H9 (cell line): ENCODE results near the gene ZNRF1. TPM values are rescaled to one million over a fixed set of nuclear protein-coding genes. Genes with fewer than 3 reads are reported as not detected.
"Not testable (repeated sequence)": the region's sequence is repeated elsewhere in the genome, so short reads cannot be mapped to it uniquely, and the experiment has no call there.

Source experiments
- DNase-seq: peaks from one replicate; pipeline ENCODE4 v3.0.0-alpha.2; 2017
- H2AFZ ChIP-seq: one replicate; pipeline ENCODE4 v1.6.1; 2013; ENCODE audit warnings: mild to moderate bottlenecking, low read length, control low read depth, moderate library complexity
- H2AK5ac ChIP-seq: 2 replicates; pipeline ENCODE4 v1.6.1; 2013; ENCODE audit warnings: low read length, control low read depth, mixed read lengths; ENCODE audit not compliant: insufficient read length
- H2BK120ac ChIP-seq: one replicate; pipeline ENCODE4 v1.6.1; 2013; ENCODE audit warnings: low read depth, mild to moderate bottlenecking, low read length, control low read depth, inconsistent platforms; ENCODE audit not compliant: poor library complexity, severe bottlenecking
- H2BK12ac ChIP-seq: 2 replicates; pipeline ENCODE4 v1.6.1; 2013; ENCODE audit warnings: low read length, control low read depth, mixed read lengths, low read depth; ENCODE audit not compliant: insufficient read length
- H2BK15ac ChIP-seq: 2 replicates; pipeline ENCODE4 v1.6.1; 2013; ENCODE audit warnings: low read depth, low read length, control low read depth
- H2BK20ac ChIP-seq: one replicate; pipeline ENCODE4 v1.6.1; 2013; ENCODE audit warnings: low read depth, mild to moderate bottlenecking, low read length, control low read depth, inconsistent platforms; ENCODE audit not compliant: poor library complexity, severe bottlenecking
- H2BK5ac ChIP-seq: 2 replicates; pipeline ENCODE4 v1.6.1; 2013; ENCODE audit warnings: low read length, control low read depth, mixed read lengths; ENCODE audit not compliant: insufficient read length
- H3K14ac ChIP-seq: 2 replicates; pipeline ENCODE4 v1.6.1; 2013; ENCODE audit warnings: low read length, control low read depth; ENCODE audit not compliant: insufficient read depth
- H3K18ac ChIP-seq: 2 replicates; pipeline ENCODE4 v1.6.1; 2013; ENCODE audit warnings: low read depth, mild to moderate bottlenecking, mixed read lengths, low read length, control low read depth; ENCODE audit not compliant: insufficient read length
- H3K23ac ChIP-seq: 2 replicates; pipeline ENCODE4 v1.6.1; 2013; ENCODE audit warnings: low read length, control low read depth, mixed read lengths, low read depth; ENCODE audit not compliant: insufficient read length
- H3K23me2 ChIP-seq: 2 replicates; pipeline ENCODE4 v1.6.1; 2013; ENCODE audit warnings: low read depth, mild to moderate bottlenecking, mixed read lengths, low read length, control low read depth; ENCODE audit not compliant: insufficient read length, poor library complexity, severe bottlenecking
- H3K27ac ChIP-seq: 2 replicates; pipeline ENCODE4 v1.5.1; 2013; ENCODE audit warnings: low read length, control low read depth, mixed read lengths, low read depth; ENCODE audit not compliant: insufficient read length
- H3K27me3 ChIP-seq: 2 replicates; pipeline ENCODE4 v1.6.1; 2013; ENCODE audit warnings: low read length, control low read depth, inconsistent platforms; ENCODE audit not compliant: insufficient read depth
- H3K4ac ChIP-seq: 2 replicates; pipeline ENCODE4 v1.6.1; 2013; ENCODE audit warnings: low read depth, mild to moderate bottlenecking, control low read depth, inconsistent platforms, low read length, moderate library complexity
- H3K4me1 ChIP-seq: 2 replicates; pipeline ENCODE4 v1.6.1; 2013; ENCODE audit warnings: low read length, control low read depth, inconsistent platforms; ENCODE audit not compliant: insufficient read depth
- H3K4me2 ChIP-seq: 2 replicates; pipeline ENCODE4 v1.6.1; 2013; ENCODE audit warnings: low read length, control low read depth, mixed read lengths; ENCODE audit not compliant: insufficient read length, insufficient read depth
- H3K56ac ChIP-seq: 2 replicates; pipeline ENCODE4 v1.6.1; 2013; ENCODE audit warnings: low read depth, mild to moderate bottlenecking, mixed read lengths, low read length, control low read depth; ENCODE audit not compliant: insufficient read length
- H3K79me1 ChIP-seq: 2 replicates; pipeline ENCODE4 v1.6.1; 2013; ENCODE audit warnings: low read depth, mild to moderate bottlenecking, moderate library complexity, low read length, control low read depth, inconsistent platforms; ENCODE audit not compliant: insufficient read depth, poor library complexity, severe bottlenecking
- H3K79me2 ChIP-seq: 2 replicates; pipeline ENCODE4 v1.6.1; 2013; ENCODE audit warnings: low read length, control low read depth, inconsistent platforms; ENCODE audit not compliant: insufficient read depth
- H3K9ac ChIP-seq: 2 replicates; pipeline ENCODE4 v1.6.1; 2013; ENCODE audit warnings: low read length, control low read depth, mixed read lengths; ENCODE audit not compliant: insufficient read length; ENCODE audit errors: extremely low read depth
- H3K9me3 ChIP-seq: one replicate; pipeline ENCODE4 v1.6.1; 2013; ENCODE audit warnings: low read depth, low read length, inconsistent platforms; ENCODE audit not compliant: control insufficient read depth
- H3T11ph ChIP-seq: one replicate; pipeline ENCODE4 v1.6.1; 2013; ENCODE audit warnings: mild to moderate bottlenecking, low read length, control low read depth, inconsistent platforms
- H4K20me1 ChIP-seq: one replicate; pipeline ENCODE4 v1.6.1; 2013; ENCODE audit not compliant: control insufficient read depth, insufficient read length, insufficient read depth
- H4K5ac ChIP-seq: 2 replicates; pipeline ENCODE4 v1.6.1; 2013; ENCODE audit warnings: low read depth, mild to moderate bottlenecking, mixed read lengths, low read length, control low read depth; ENCODE audit not compliant: insufficient read length
- H4K8ac ChIP-seq: replicated peaks from 2 replicates; pipeline ENCODE4 v1.6.1; 2013; ENCODE audit warnings: low read length, control low read depth, mixed read lengths, low read depth; ENCODE audit not compliant: insufficient read length
- H4K91ac ChIP-seq: 2 replicates; pipeline ENCODE4 v1.6.1; 2013; ENCODE audit warnings: low read depth, mild to moderate bottlenecking, moderate library complexity, mixed read lengths, low read length, control low read depth; ENCODE audit not compliant: insufficient read length
- H3K27ac Mint-ChIP-seq, 3 experiments: 2 replicates in 2 of 3; 3 replicates in 1 of 3; pipeline ENCODE4 v1.8.0; 2020 to 2021; ENCODE audit warnings: mixed read lengths in 3 of 3, mild to moderate bottlenecking in 1 of 3, moderate library complexity in 1 of 3
- H3K27me3 Mint-ChIP-seq: 2 replicates; pipeline ENCODE4 v1.8.0; 2021; ENCODE audit warnings: low read depth, mild to moderate bottlenecking, moderate library complexity, mixed read lengths
- H3K36me3 Mint-ChIP-seq, 3 experiments: 2 replicates in 2 of 3; 3 replicates in 1 of 3; pipeline ENCODE4 v1.8.0; 2020 to 2021; ENCODE audit warnings: low read depth in 3 of 3, mixed read lengths in 3 of 3; ENCODE audit not compliant: insufficient read depth in 1 of 3
- H3K4me1 Mint-ChIP-seq, 2 experiments: 2 replicates each; pipeline ENCODE4 v1.8.0; 2020; ENCODE audit warnings: mixed read lengths in 2 of 2
- H3K4me3 Mint-ChIP-seq, 2 experiments: 2 replicates in 1 of 2; 3 replicates in 1 of 2; pipeline ENCODE4 v1.8.0; 2020 to 2021; ENCODE audit warnings: mild to moderate bottlenecking in 2 of 2, mixed read lengths in 2 of 2, moderate library complexity in 1 of 2
- H3K9me3 Mint-ChIP-seq, 2 experiments: 2 replicates in 1 of 2; 3 replicates in 1 of 2; pipeline ENCODE4 v1.8.0; 2020; ENCODE audit warnings: mild to moderate bottlenecking in 2 of 2, mixed read lengths in 2 of 2, moderate library complexity in 1 of 2
- WGBS: extraction: QIAGEN DNeasy Blood & Tissue Kit; methylation state at CpG from one replicate; pipeline ENCODE4 v1.1.7; 2013; ENCODE audit warnings: missing lambda C conversion rate, low lambda C conversion rate, mixed read lengths; ENCODE audit not compliant: insufficient read length; ENCODE audit errors: extremely low coverage; 5-methylcytosine and 5-hydroxymethylcytosine counted together
- total RNA-seq: library from RNA; stranded (reverse); gene quantifications from 2 replicates; pipeline ENCODE4 v1.2.1, GENCODE V29; 2021
- TF ChIP-seq, protein P1 (sequence below): fragments of 200-600 bp; sonication (generic); conservative IDR thresholded peaks from 3 replicates; pipeline ENCODE4 v1.8.0; 2021; ENCODE audit warnings: antibody characterized with exemption, mild to moderate bottlenecking

ZNRF1 gene
- total RNA-seq, 1 experiment from 2014 or later = 49.6 TPM

DNA sequence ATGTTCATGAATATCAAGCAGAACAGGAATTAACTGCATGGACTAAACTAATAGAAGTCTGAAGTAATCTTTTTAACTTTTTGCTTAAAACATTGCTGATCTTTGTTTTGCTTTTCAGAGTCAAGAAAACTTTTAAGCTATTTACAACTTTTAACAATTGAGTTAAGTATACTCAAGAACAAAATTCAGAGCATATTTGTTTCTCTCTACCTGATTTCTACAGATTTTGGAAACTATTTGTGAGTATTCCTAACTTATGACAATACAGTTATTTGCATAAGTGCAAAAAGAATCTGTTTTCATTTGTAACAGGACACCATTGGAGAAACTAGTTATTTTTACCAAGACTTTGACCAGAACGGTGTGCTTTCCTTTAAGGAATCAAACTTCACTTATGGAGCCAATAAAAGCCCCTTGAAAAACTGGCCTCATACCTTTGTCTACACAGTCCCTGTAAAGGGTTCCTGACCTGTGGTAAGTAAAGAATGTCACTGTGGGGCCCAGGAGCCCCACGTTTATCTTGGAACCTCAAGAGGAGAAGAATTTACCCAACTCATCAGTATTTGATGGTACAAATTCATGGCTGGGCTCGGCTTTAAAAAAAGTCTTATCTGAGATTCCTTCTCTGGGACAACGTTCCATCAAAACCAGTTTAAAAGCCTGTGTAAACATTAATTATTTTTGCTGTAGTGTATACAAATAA is 129.0 kb downstream of the ZNRF1 start:
- Mint-ChIP-seq H3K36me3 (peaks cover 20 to 26% (median 25%) of the 10 kb centered on the region in 3 experiments), H3K4me1 (peaks cover 17 to 19% of the 10 kb centered on the region in 2 experiments), H3K27ac (no peak overlapping the region), H3K27me3 (peaks cover 2% of the 10 kb centered on the region; the same call in 1 of the 2 replicates), H3K9me3 (peaks cover 20 to 32% of the 10 kb centered on the region in 2 experiments), H3K4me3 (no peak overlapping the region)
- TF ChIP-seq, protein P1, sequence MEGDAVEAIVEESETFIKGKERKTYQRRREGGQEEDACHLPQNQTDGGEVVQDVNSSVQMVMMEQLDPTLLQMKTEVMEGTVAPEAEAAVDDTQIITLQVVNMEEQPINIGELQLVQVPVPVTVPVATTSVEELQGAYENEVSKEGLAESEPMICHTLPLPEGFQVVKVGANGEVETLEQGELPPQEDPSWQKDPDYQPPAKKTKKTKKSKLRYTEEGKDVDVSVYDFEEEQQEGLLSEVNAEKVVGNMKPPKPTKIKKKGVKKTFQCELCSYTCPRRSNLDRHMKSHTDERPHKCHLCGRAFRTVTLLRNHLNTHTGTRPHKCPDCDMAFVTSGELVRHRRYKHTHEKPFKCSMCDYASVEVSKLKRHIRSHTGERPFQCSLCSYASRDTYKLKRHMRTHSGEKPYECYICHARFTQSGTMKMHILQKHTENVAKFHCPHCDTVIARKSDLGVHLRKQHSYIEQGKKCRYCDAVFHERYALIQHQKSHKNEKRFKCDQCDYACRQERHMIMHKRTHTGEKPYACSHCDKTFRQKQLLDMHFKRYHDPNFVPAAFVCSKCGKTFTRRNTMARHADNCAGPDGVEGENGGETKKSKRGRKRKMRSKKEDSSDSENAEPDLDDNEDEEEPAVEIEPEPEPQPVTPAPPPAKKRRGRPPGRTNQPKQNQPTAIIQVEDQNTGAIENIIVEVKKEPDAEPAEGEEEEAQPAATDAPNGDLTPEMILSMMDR = no peak
- no peak overlapping the region for H2AK5ac ChIP-seq
- no peak overlapping the region for H3K14ac ChIP-seq
- no peak for DNase-seq
- no peaks in the 10 kb centered on the region for H4K20me1 ChIP-seq
- H2BK15ac ChIP-seq = no peak overlapping the region
- H2BK120ac ChIP-seq = no peak overlapping the region
- no peaks in the 10 kb centered on the region for H3K4me1 ChIP-seq
- no peak overlapping the region for H3K9ac ChIP-seq
- H3K79me1 ChIP-seq = no peaks in the 10 kb centered on the region
- H4K8ac ChIP-seq = no peak overlapping the region
- H3K23me2 ChIP-seq = no peaks in the 10 kb centered on the region
- H3K4me2 ChIP-seq = no peak overlapping the region
- no peaks in the 10 kb centered on the region for H3K9me3 ChIP-seq
- no peak overlapping the region for H3T11ph ChIP-seq
- H2BK12ac ChIP-seq = no peak overlapping the region
- no peak overlapping the region for H3K23ac ChIP-seq
- H4K5ac ChIP-seq = no peak overlapping the region
- no peak overlapping the region for H2BK20ac ChIP-seq
- H3K18ac ChIP-seq = no peak overlapping the region
- H2BK5ac ChIP-seq = no peak overlapping the region
- H2AFZ ChIP-seq = no peak overlapping the region
- no peak overlapping the region for H3K4ac ChIP-seq
- H4K91ac ChIP-seq = no peak overlapping the region
- no CpG with 5 or more reads among the region's 4 CpGs for WGBS
- no peak overlapping the region for H3K56ac ChIP-seq
- H3K27ac ChIP-seq = no peak overlapping the region
- no peaks in the 10 kb centered on the region for H3K27me3 ChIP-seq
- H3K79me2 ChIP-seq = no peaks in the 10 kb centered on the region

GRCh38 chr16:75129421-75130149 is 130.8 kb downstream of the ZNRF1 start:
- H2BK5ac ChIP-seq, H3K79me2 ChIP-seq, H3K18ac ChIP-seq, H2AK5ac ChIP-seq, H3K9me3 ChIP-seq, H3K4me3 Mint-ChIP-seq, H2AFZ ChIP-seq, H3K4me1 ChIP-seq, H2BK12ac ChIP-seq, DNase-seq, H4K20me1 ChIP-seq, H3K9ac ChIP-seq, H3K56ac ChIP-seq, H2BK20ac ChIP-seq, H3T11ph ChIP-seq, H3K27ac ChIP-seq, H3K4me2 ChIP-seq, H3K23me2 ChIP-seq, H4K5ac ChIP-seq, H2BK120ac ChIP-seq, H4K8ac ChIP-seq, H3K14ac ChIP-seq, H4K91ac ChIP-seq, H3K4ac ChIP-seq, H3K79me1 ChIP-seq, H3K23ac ChIP-seq, H2BK15ac ChIP-seq, H3K27me3 Mint-ChIP-seq, H3K27me3 ChIP-seq: not testable (repeated sequence)
- peak overlapping the region in 1 of 3 experiments; percentile 90; a peak in 1 of 7 replicates for H3K27ac Mint-ChIP-seq
- peaks cover 20 to 26% (median 25%) of the 10 kb centered on the region in 3 experiments for H3K36me3 Mint-ChIP-seq
- peaks cover 17 to 19% of the 10 kb centered on the region in 2 experiments for H3K4me1 Mint-ChIP-seq
- WGBS = no CpG with 5 or more reads among the region's 5 CpGs
- peaks cover 20 to 32% of the 10 kb centered on the region in 2 experiments for H3K9me3 Mint-ChIP-seq
